ENCODE results near the gene SLC39A11. TPM values are rescaled to one million over a fixed set of nuclear protein-coding genes. Genes with fewer than 3 reads are reported as not detected.

SLC39A11 gene
- total RNA-seq, 1 experiment from 2014 or later, result 46.4 TPM

DNA sequence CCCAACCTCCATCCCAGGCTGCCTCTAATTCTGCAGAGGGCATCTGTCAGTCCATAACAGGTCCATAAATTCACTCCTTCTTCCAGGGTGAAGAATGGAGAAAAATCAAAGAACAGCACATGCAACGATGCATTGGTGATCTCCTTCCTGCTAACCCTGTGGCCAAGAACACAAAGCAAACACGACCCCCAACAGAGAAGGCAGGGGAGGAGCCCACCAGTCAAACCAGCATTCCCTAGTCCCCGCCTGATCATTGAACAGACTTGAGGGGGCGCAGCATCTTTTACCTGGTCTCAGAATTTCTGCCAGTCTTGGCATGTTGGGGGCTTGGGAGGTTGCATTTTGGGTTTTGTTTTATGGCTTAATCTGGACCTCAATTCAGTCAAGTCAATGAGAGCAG is 476.0 kb downstream of the SLC39A11 start:
- intact Hi-C loops (cut with micrococcal nuclease), result no loop called here
- no peak for ATAC-seq

GRCh38 chr17:72615627-72615991 is 476.9 kb downstream of the SLC39A11 start:
- no peaks in the 10 kb centered on the region for H3K9me2 ChIP-seq (ENCODE audit: insufficient read depth)
- ATAC-seq (no peak), DNase-seq (ENCODE audit: low read depth, low spot score) (no peak)
- TF ChIP-seq CBX3 (IDR thresholded peaks at IDR 0.05; ENCODE audit: low read depth) (peak; percentile 15; the same call in 1 of the 2 replicates), POLR2A (IDR thresholded peaks at IDR 0.05; ENCODE audit: borderline replicate concordance, extremely low read depth, insufficient read depth, insufficient read length) (no peak), SIN3A (IDR thresholded peaks at IDR 0.05; ENCODE audit: low read depth) (no peak)
- H3K9ac ChIP-seq (ENCODE audit: low read length), result peak overlapping the region; percentile 50
- no peaks in the 10 kb centered on the region for H3K79me2 ChIP-seq (ENCODE audit: insufficient read depth, low read length)
- H2AFZ ChIP-seq (ENCODE audit: low read depth, low read length, poor library complexity, severe bottlenecking), result peak overlapping the region; percentile 25
- H3K4me3 ChIP-seq (replicated peaks in 1 of 2; ENCODE audit: low read depth in 1 of 2, low read length in 2 of 2), result peak overlapping the region in 1 of 2 experiments; percentile 37; a peak in 2 of 4 replicates
- POLR2A ChIA-PET, result interaction anchor here (0.6 to 1.5 kb wide), 3 partner anchors 12 to 26 kb away, joined by 4 to 7 read pairs (median 6); no protein-coding TSS in a partner anchor
- H4K20me1 ChIP-seq (ENCODE audit: insufficient read depth), result no peaks in the 10 kb centered on the region
- intact Hi-C loops (cut with micrococcal nuclease), result no loop called here
- peak overlapping the region; percentile 40; the same call in 1 of the 2 replicates for H3K27ac ChIP-seq (ENCODE audit: low read depth, low read length)
- no peaks in the 10 kb centered on the region for H3K9me3 ChIP-seq (ENCODE audit: control insufficient read depth in 1 of 2, insufficient read depth in 1 of 2, low read depth in 1 of 2, low read length in 2 of 2)
- peak overlapping the region; percentile 76 for H3K4me2 ChIP-seq (ENCODE audit: low read length)
- peaks cover 44 to 70% of the 10 kb centered on the region in 2 experiments for H3K4me1 ChIP-seq (ENCODE audit: control insufficient read depth in 1 of 2, insufficient read depth in 2 of 2, low read length in 2 of 2)
- no TSS peak for BruUV-seq (replicated peaks)
- RAD21 ChIA-PET (ENCODE audit: low non-redundant PET in 1 of 2, low total read pairs in 2 of 2, uncharacterized antibody in 2 of 2, unreplicated experiment in 2 of 2), result interaction anchor here (0.7 to 0.9 kb wide), 3 partner anchors 13 to 28 kb away, joined by 3 to 5 read pairs (median 4); no protein-coding TSS in a partner anchor
- no peaks in the 10 kb centered on the region for H3K36me3 ChIP-seq (ENCODE audit: control insufficient read depth in 1 of 2, insufficient read depth in 2 of 2, low read length in 2 of 2)
- CTCF ChIA-PET, result interaction anchor here (1.6 kb wide), 1 partner anchor 35 kb away, joined by 4 read pairs; no protein-coding TSS in a partner anchor
- no peaks in the 10 kb centered on the region for H3K27me3 ChIP-seq (ENCODE audit: insufficient read depth, low read length)

More for the DNA sequence above, 476.0 kb downstream of the SLC39A11 start:
- H3K4me2 ChIP-seq (ENCODE audit: low read length), result 0 out of 2 replicates have a peak overlapping the region, but pooled peaks have one; percentile 2
- H3K79me2 ChIP-seq (ENCODE audit: insufficient read depth, low read length), result no peaks in the 10 kb centered on the region
- no TSS peak for BruUV-seq (replicated peaks)
- CTCF ChIA-PET, result interaction anchor here (1.6 kb wide), 1 partner anchor 60 kb away, joined by 4 read pairs; no protein-coding TSS in a partner anchor
- DNase-seq (ENCODE audit: low read depth, low spot score), result no peak
- no peaks in the 10 kb centered on the region for H3K9me3 ChIP-seq (ENCODE audit: control insufficient read depth in 1 of 2, insufficient read depth in 1 of 2, low read depth in 1 of 2, low read length in 2 of 2)
- no peak overlapping the region for H3K27ac ChIP-seq (ENCODE audit: low read depth, low read length)
- H3K4me1 ChIP-seq (ENCODE audit: control insufficient read depth in 1 of 2, insufficient read depth in 2 of 2, low read length in 2 of 2), result peaks cover 44 to 68% of the 10 kb centered on the region in 2 experiments
- H3K36me3 ChIP-seq (ENCODE audit: control insufficient read depth in 1 of 2, insufficient read depth in 2 of 2, low read length in 2 of 2), result no peaks in the 10 kb centered on the region
- no peak overlapping the region for H2AFZ ChIP-seq (ENCODE audit: low read depth, low read length, poor library complexity, severe bottlenecking)
- H4K20me1 ChIP-seq (ENCODE audit: insufficient read depth), result no peaks in the 10 kb centered on the region
- POLR2A ChIA-PET, result no interaction called here
- RAD21 ChIA-PET (ENCODE audit: low non-redundant PET in 1 of 2, low total read pairs in 2 of 2, uncharacterized antibody in 2 of 2, unreplicated experiment in 2 of 2), result no interaction called here
- H3K9ac ChIP-seq (ENCODE audit: low read length), result no peak overlapping the region
- no peaks in the 10 kb centered on the region for H3K27me3 ChIP-seq (ENCODE audit: insufficient read depth, low read length)
- no peak for TF ChIP-seq SP1 (IDR thresholded peaks at IDR 0.05; ENCODE audit: low read depth)
- TF ChIP-seq POLR2A (IDR thresholded peaks at IDR 0.05; ENCODE audit: borderline replicate concordance, extremely low read depth, insufficient read depth, insufficient read length), result no peak
- no peak for TF ChIP-seq SRF (IDR thresholded peaks at IDR 0.05; ENCODE audit: low read depth)
- TF ChIP-seq ZNF274 (IDR thresholded peaks at IDR 0.05; ENCODE audit: low read depth, low read length), result no peak
- TF ChIP-seq, protein P1, sequence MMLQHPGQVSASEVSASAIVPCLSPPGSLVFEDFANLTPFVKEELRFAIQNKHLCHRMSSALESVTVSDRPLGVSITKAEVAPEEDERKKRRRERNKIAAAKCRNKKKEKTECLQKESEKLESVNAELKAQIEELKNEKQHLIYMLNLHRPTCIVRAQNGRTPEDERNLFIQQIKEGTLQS (IDR thresholded peaks at IDR 0.05), result no peak
- no peak for TF ChIP-seq SIN3A (IDR thresholded peaks at IDR 0.05; ENCODE audit: low read depth)
- no peak overlapping the region for H3K4me3 ChIP-seq (replicated peaks in 1 of 2; ENCODE audit: low read depth in 1 of 2, low read length in 2 of 2)
- H3K9me2 ChIP-seq (ENCODE audit: insufficient read depth), result no peaks in the 10 kb centered on the region
